SK-N-SH treated with all-trans-retinoic acid at 6 μM for 48 hours (cell line): Measurements from ENCODE around the gene NPB.

Experiments used
- ATAC-seq: fragments of 200-7000 bp; cut with Tn5 transposase; 3 replicates; pipeline ENCODE4 v1.9.1; 2020; ENCODE audit warnings: mild to moderate bottlenecking, moderate library complexity
- ARNTL ChIP-seq: fragments of 450-650 bp; formaldehyde crosslinking; IDR thresholded peaks from 2 replicates; pipeline ENCODE4 v1.5.0; 2020; ENCODE audit warnings: low read depth, mild to moderate bottlenecking, moderate library complexity, borderline replicate concordance
- BACH2 ChIP-seq: fragments of 250-450 bp; sonication (Bioruptor Pico); IDR thresholded peaks from 2 replicates; pipeline ENCODE4 v1.9.0; 2021; ENCODE audit warnings: mild to moderate bottlenecking, borderline replicate concordance
- CSDC2 ChIP-seq: fragments of 250-450 bp; sonication (Bioruptor Pico); IDR thresholded peaks from 2 replicates; pipeline ENCODE4 v1.5.0; 2020; ENCODE audit warnings: mild to moderate bottlenecking, moderate library complexity
- ESRRG ChIP-seq: fragments of 250-450 bp; sonication (Bioruptor Pico); IDR thresholded peaks from 2 replicates; pipeline ENCODE4 v1.6.1; 2021; ENCODE audit warnings: mild to moderate bottlenecking
- GLIS3 ChIP-seq: fragments of 250-450 bp; sonication (Bioruptor Pico); IDR thresholded peaks from 2 replicates; pipeline ENCODE4 v1.5.0; 2020; ENCODE audit warnings: mild to moderate bottlenecking, moderate library complexity
- ISL1 ChIP-seq: fragments of 250-450 bp; sonication (Bioruptor Pico); IDR thresholded peaks from 2 replicates; pipeline ENCODE4 v2.1.2; 2022; ENCODE audit warnings: mild to moderate bottlenecking, moderate library complexity
- OSR1 ChIP-seq: fragments of 250-450 bp; sonication (Bioruptor Pico); IDR thresholded peaks from 2 replicates; pipeline ENCODE4 v1.8.0; 2022; ENCODE audit warnings: moderate library complexity, mild to moderate bottlenecking, inconsistent platforms
- PPARA ChIP-seq: fragments of 250-450 bp; sonication (Bioruptor Pico); IDR thresholded peaks from 2 replicates; pipeline ENCODE4 v1.5.0; 2020; ENCODE audit warnings: mild to moderate bottlenecking, borderline replicate concordance
- RARB ChIP-seq: fragments of 250-450 bp; sonication (Bioruptor Pico); IDR thresholded peaks from 2 replicates; pipeline ENCODE4 v1.8.0; 2021; ENCODE audit warnings: mild to moderate bottlenecking, moderate library complexity
- SNAI2 ChIP-seq: fragments of 250-450 bp; sonication (Bioruptor Pico); IDR thresholded peaks from 2 replicates; pipeline ENCODE4 v1.5.0; 2020; ENCODE audit warnings: mild to moderate bottlenecking, moderate library complexity
- TCF4 ChIP-seq: fragments of 250-450 bp; sonication (Bioruptor Pico); IDR thresholded peaks from 2 replicates; pipeline ENCODE4 v1.8.0; 2021; ENCODE audit warnings: mild to moderate bottlenecking, moderate library complexity, borderline replicate concordance
- TOX ChIP-seq: fragments of 250-450 bp; sonication (Bioruptor Pico); IDR thresholded peaks from 2 replicates; pipeline ENCODE4 v1.8.0; 2021; ENCODE audit warnings: mild to moderate bottlenecking, moderate library complexity, borderline replicate concordance
- ZC3H10 ChIP-seq: fragments of 250-450 bp; sonication (Bioruptor Pico); IDR thresholded peaks from 2 replicates; pipeline ENCODE4 v1.5.1; 2021; ENCODE audit warnings: mild to moderate bottlenecking, moderate library complexity
- ZFP3 ChIP-seq: fragments of 250-450 bp; sonication (Bioruptor Pico); IDR thresholded peaks from 2 replicates; pipeline ENCODE4 v1.5.0; 2020; ENCODE audit warnings: mild to moderate bottlenecking, moderate library complexity
- ZFP30 ChIP-seq: fragments of 450-650 bp; formaldehyde crosslinking; IDR thresholded peaks from 2 replicates; pipeline ENCODE4 v1.5.0; 2022; ENCODE audit warnings: mild to moderate bottlenecking, moderate library complexity
- ZNF565 ChIP-seq: fragments of 450-650 bp; formaldehyde crosslinking; conservative IDR thresholded peaks from 2 replicates; pipeline ENCODE4 v1.5.0; 2020; ENCODE audit warnings: low read depth, mild to moderate bottlenecking, moderate library complexity
- ZNF70 ChIP-seq: fragments of 450-650 bp; formaldehyde crosslinking; IDR thresholded peaks from 2 replicates; pipeline ENCODE4 v1.5.0; 2020; ENCODE audit warnings: mild to moderate bottlenecking, moderate library complexity
- ZNF8 ChIP-seq: fragments of 450-650 bp; formaldehyde crosslinking; IDR thresholded peaks from 2 replicates; pipeline ENCODE4 v1.5.0; 2020; ENCODE audit warnings: mild to moderate bottlenecking, moderate library complexity
- TF ChIP-seq, protein P1 (sequence below): fragments of 250-450 bp; sonication (Bioruptor Pico); IDR thresholded peaks from 2 replicates; pipeline ENCODE4 v1.5.1; 2020; ENCODE audit warnings: low read depth, mild to moderate bottlenecking, moderate library complexity
- TF ChIP-seq, protein P2 (sequence below): fragments of 250-450 bp; sonication (Bioruptor Pico); IDR thresholded peaks from 2 replicates; pipeline ENCODE4 v1.5.0; 2020; ENCODE audit warnings: mild to moderate bottlenecking, moderate library complexity
- TF ChIP-seq, protein P3 (sequence below): fragments of 250-450 bp; sonication (Bioruptor Pico); IDR thresholded peaks from 2 replicates; pipeline ENCODE4 v1.8.0; 2020; ENCODE audit warnings: mild to moderate bottlenecking, moderate library complexity, borderline replicate concordance
- TF ChIP-seq, protein P4 (sequence below): fragments of 250-450 bp; sonication (Bioruptor Pico); IDR thresholded peaks from 2 replicates; pipeline ENCODE4 v1.5.1; 2021; ENCODE audit warnings: mild to moderate bottlenecking, moderate library complexity

NPB gene

DNA sequence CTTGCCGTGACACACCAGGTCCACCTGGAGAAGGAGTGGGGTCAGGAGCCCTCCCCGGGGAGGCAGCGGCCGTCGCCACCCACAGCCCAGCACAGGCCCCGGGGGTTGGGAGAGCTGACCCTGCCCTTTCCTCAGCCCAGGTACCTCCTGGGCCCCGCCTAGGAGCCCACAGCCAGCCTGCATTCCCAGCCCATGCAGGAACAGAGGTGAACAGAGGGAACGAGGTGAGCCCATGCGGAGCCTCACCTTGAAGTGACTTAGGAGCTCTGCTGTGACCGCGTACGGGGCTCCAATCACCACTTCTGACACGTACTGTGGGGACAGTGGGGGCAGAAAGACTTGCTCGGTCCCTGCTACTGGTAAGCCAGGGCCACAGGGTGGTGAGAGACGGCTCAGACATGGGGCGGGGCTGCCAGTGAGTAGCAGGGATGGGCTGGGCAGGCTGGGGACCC, 3.4 kb downstream of the NPB start:
- no peak for TF ChIP-seq SNAI2
- TF ChIP-seq TOX (CRISPR knock-in tag) = no peak
- no peak for TF ChIP-seq ZFP30 (CRISPR knock-in tag)
- TF ChIP-seq, protein P1, sequence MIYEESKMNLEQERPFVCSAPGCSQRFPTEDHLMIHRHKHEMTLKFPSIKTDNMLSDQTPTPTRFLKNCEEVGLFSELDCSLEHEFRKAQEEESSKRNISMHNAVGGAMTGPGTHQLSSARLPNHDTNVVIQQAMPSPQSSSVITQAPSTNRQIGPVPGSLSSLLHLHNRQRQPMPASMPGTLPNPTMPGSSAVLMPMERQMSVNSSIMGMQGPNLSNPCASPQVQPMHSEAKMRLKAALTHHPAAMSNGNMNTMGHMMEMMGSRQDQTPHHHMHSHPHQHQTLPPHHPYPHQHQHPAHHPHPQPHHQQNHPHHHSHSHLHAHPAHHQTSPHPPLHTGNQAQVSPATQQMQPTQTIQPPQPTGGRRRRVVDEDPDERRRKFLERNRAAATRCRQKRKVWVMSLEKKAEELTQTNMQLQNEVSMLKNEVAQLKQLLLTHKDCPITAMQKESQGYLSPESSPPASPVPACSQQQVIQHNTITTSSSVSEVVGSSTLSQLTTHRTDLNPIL (CRISPR knock-in tag) = no peak
- TF ChIP-seq PPARA (CRISPR knock-in tag) = no peak
- TF ChIP-seq OSR1 (CRISPR knock-in tag) = no peak
- no peak for TF ChIP-seq ZC3H10 (CRISPR knock-in tag)
- no peak for TF ChIP-seq ZNF8
- TF ChIP-seq RARB (CRISPR knock-in tag) = no peak
- TF ChIP-seq CSDC2 (CRISPR knock-in tag) = no peak
- TF ChIP-seq ZNF70 (CRISPR knock-in tag) = no peak
- TF ChIP-seq, protein P2, sequence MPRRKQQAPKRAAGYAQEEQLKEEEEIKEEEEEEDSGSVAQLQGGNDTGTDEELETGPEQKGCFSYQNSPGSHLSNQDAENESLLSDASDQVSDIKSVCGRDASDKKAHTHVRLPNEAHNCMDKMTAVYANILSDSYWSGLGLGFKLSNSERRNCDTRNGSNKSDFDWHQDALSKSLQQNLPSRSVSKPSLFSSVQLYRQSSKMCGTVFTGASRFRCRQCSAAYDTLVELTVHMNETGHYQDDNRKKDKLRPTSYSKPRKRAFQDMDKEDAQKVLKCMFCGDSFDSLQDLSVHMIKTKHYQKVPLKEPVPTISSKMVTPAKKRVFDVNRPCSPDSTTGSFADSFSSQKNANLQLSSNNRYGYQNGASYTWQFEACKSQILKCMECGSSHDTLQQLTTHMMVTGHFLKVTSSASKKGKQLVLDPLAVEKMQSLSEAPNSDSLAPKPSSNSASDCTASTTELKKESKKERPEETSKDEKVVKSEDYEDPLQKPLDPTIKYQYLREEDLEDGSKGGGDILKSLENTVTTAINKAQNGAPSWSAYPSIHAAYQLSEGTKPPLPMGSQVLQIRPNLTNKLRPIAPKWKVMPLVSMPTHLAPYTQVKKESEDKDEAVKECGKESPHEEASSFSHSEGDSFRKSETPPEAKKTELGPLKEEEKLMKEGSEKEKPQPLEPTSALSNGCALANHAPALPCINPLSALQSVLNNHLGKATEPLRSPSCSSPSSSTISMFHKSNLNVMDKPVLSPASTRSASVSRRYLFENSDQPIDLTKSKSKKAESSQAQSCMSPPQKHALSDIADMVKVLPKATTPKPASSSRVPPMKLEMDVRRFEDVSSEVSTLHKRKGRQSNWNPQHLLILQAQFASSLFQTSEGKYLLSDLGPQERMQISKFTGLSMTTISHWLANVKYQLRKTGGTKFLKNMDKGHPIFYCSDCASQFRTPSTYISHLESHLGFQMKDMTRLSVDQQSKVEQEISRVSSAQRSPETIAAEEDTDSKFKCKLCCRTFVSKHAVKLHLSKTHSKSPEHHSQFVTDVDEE (CRISPR knock-in tag) = no peak
- TF ChIP-seq, protein P3, sequence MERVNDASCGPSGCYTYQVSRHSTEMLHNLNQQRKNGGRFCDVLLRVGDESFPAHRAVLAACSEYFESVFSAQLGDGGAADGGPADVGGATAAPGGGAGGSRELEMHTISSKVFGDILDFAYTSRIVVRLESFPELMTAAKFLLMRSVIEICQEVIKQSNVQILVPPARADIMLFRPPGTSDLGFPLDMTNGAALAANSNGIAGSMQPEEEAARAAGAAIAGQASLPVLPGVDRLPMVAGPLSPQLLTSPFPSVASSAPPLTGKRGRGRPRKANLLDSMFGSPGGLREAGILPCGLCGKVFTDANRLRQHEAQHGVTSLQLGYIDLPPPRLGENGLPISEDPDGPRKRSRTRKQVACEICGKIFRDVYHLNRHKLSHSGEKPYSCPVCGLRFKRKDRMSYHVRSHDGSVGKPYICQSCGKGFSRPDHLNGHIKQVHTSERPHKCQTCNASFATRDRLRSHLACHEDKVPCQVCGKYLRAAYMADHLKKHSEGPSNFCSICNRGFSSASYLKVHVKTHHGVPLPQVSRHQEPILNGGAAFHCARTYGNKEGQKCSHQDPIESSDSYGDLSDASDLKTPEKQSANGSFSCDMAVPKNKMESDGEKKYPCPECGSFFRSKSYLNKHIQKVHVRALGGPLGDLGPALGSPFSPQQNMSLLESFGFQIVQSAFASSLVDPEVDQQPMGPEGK (CRISPR knock-in tag) = no peak
- TF ChIP-seq ESRRG (CRISPR knock-in tag) = no peak
- TF ChIP-seq ZNF565 = no peak
- no peak for TF ChIP-seq ZFP3 (CRISPR knock-in tag)
- no peak for TF ChIP-seq ARNTL (CRISPR knock-in tag)

DNA sequence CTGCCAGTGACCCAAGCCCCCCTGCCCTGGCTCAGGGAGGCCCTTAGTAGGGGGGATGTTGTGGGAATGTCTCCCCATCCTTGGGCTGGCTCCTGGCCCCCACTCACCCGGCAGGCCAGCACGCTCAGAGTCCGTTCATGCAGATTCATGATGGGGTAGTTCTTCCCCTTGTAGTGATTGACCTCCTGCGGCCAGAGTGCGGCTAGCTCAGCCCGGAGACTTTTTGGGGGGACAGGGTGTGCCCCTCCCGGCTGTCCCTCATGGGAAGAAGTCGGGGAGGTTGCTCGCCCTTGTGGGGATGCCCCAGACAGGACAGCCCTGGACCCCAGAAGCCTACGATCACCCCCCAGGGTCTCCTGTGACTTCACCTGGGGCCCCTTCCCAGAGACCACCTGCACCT, 4.0 kb downstream of the NPB start:
- TF ChIP-seq ARNTL (CRISPR knock-in tag) (no peak), ZFP30 (CRISPR knock-in tag) (no peak), TCF4 (no peak), SNAI2 (no peak), GLIS3 (CRISPR knock-in tag) (no peak), BACH2 (CRISPR knock-in tag) (no peak), CSDC2 (CRISPR knock-in tag) (no peak), ZFP3 (CRISPR knock-in tag) (no peak), ZNF70 (CRISPR knock-in tag) (no peak), ZC3H10 (CRISPR knock-in tag) (no peak), RARB (CRISPR knock-in tag) (no peak), ISL1 (CRISPR knock-in tag) (no peak), ZNF8 (no peak), ZNF565 (no peak), ESRRG (CRISPR knock-in tag) (no peak)
- TF ChIP-seq, protein P2 (CRISPR knock-in tag) = no peak
- TF ChIP-seq, protein P1 (CRISPR knock-in tag) = no peak
- TF ChIP-seq, protein P3 (CRISPR knock-in tag) = no peak
- TF ChIP-seq, protein P4, sequence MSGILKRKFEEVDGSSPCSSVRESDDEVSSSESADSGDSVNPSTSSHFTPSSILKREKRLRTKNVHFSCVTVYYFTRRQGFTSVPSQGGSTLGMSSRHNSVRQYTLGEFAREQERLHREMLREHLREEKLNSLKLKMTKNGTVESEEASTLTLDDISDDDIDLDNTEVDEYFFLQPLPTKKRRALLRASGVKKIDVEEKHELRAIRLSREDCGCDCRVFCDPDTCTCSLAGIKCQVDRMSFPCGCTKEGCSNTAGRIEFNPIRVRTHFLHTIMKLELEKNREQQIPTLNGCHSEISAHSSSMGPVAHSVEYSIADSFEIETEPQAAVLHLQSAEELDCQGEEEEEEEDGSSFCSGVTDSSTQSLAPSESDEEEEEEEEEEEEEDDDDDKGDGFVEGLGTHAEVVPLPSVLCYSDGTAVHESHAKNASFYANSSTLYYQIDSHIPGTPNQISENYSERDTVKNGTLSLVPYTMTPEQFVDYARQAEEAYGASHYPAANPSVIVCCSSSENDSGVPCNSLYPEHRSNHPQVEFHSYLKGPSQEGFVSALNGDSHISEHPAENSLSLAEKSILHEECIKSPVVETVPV (CRISPR knock-in tag) = no peak
- ATAC-seq = no peak

More for the DNA sequence above, 3.4 kb downstream of the NPB start:
- no peak for ATAC-seq
